Measurements from ENCODE around the gene ATP5IF1. TPM values are rescaled to one million over a fixed set of nuclear protein-coding genes. Genes with fewer than 3 reads are reported as not detected.

ATP5IF1 gene
- total and polyA plus RNA-seq, 2 donors, result 220 to 431 TPM

DNA sequence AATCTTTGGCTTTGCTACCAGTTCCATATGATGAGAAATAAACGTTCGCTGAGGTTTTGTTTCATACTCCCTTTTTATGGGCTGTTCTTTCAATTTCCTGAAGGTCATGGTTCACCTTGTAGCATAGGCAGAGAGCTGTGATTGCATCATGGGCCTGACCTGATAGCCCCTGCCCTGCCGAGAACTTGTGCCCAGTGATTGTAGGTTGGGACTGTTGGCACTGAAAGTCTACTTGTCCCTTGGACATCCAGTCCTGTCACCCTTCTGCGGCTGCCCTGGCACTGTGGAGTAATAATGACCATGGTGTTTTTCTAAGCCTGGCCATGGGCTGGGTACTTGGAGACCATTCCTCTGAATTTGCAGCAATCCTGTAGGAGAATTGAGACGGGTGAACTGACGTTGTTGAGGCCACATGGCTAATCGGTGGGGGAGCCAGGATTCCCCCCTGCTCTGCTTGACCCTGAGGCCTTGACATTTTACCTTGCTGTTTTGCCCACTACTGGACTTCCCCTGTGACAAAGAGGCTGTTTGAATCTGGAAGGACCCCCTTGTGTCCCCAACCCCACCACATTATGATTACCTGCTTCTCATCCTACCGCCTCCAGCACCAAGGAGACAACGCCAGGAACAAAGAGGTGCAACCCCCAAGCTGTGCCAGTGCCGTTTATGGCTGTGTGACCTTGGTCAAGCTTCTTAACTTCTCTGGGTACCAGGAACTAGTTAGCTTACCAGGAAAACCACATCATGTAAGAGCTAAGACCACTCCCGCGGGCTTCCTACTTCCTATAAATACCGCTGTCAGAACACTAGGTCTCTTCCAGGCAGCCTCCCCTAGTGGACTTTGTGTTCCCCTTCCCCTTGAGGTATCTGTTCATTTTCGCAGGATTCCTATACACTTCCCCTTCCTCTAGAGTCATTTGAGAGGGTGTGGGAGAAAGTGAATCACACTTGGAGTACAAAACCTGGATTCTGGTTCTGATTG, 46.8 kb downstream of the ATP5IF1 start:
- H3K36me3 ChIP-seq (ENCODE audit: control insufficient read depth in 2 of 2, insufficient read depth in 2 of 2, low read length in 1 of 2), result peaks cover 4 to 10% of the 10 kb centered on the region in 2 donors
- WGBS, result 92% methylated on average over 14 of the region's 14 CpGs
- no peaks in the 10 kb centered on the region for H3K9me3 ChIP-seq (ENCODE audit: control insufficient read depth in 2 of 2, insufficient read depth in 1 of 2, low read length in 1 of 2)
- H3K27ac ChIP-seq (ENCODE audit: low read depth in 1 of 2, low read length in 1 of 2), result no peak overlapping the region
- H3K27me3 ChIP-seq (ENCODE audit: control insufficient read depth in 2 of 2, insufficient read depth in 1 of 2, low read length in 1 of 2), result no peaks in the 10 kb centered on the region
- no peak for DNase-seq (ENCODE audit: low read depth in 6 of 9, low spot score in 9 of 9)
- H3K4me1 ChIP-seq (ENCODE audit: control insufficient read depth in 2 of 2, insufficient read depth in 2 of 2, low read length in 2 of 2), result peaks cover 0 to 12% of the 10 kb centered on the region in 2 donors
- H3K4me3 ChIP-seq (ENCODE audit: low read length in 2 of 2), result no peak overlapping the region

DNA sequence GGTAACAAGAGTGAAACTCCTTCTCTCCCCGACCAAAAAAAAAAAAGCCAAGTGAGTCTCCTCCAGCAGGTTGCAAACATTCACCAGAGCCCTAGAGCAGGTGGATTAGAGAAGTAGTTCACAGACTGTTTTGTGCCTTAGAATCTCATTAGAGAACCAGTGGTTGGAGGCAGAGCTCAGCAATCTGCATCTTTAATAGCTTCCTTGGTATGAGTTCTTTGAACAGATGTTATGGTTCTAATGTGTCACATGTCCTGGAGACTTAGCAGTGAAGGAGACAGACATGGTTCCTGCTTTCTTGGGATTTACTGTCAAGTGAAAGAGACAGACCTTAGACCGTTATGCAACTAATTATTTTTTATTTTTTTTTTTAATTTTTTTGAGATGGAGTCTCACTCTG, 50.2 kb downstream of the ATP5IF1 start:
- no peak overlapping the region for H3K4me3 ChIP-seq (ENCODE audit: low read length in 2 of 2)
- no peaks in the 10 kb centered on the region for H3K4me1 ChIP-seq (ENCODE audit: control insufficient read depth in 2 of 2, insufficient read depth in 2 of 2, low read length in 2 of 2)
- DNase-seq (ENCODE audit: low read depth in 6 of 9, low spot score in 9 of 9), result no peak
- H3K27ac ChIP-seq (ENCODE audit: low read depth in 1 of 2, low read length in 1 of 2), result no peak overlapping the region
- H3K9me3 ChIP-seq (ENCODE audit: control insufficient read depth in 2 of 2, insufficient read depth in 1 of 2, low read length in 1 of 2), result no peaks in the 10 kb centered on the region
- H3K36me3 ChIP-seq (ENCODE audit: control insufficient read depth in 2 of 2, insufficient read depth in 2 of 2, low read length in 1 of 2), result peaks cover 0 to 5% of the 10 kb centered on the region in 2 donors
- 10% methylated on average over 2 of the region's 2 CpGs for WGBS
- H3K27me3 ChIP-seq (ENCODE audit: control insufficient read depth in 2 of 2, insufficient read depth in 1 of 2, low read length in 1 of 2), result no peaks in the 10 kb centered on the region

Other genes starting within 250 kb of the ATP5IF1 start
- gene EYA3, start 147.5 kb upstream of the ATP5IF1 start, total RNA-seq, result 10.9 TPM
- 6.3 TPM for gene EYA3, start 147.5 kb upstream of the ATP5IF1 start, polyA plus RNA-seq
- gene PTAFR, start 59.4 kb upstream of the ATP5IF1 start, total RNA-seq, result 4.9 TPM
- gene PTAFR, start 59.4 kb upstream of the ATP5IF1 start, polyA plus RNA-seq, result 3.4 TPM
- gene DNAJC8, start 3.1 kb upstream of the ATP5IF1 start, total RNA-seq, result 146 TPM
- 104 TPM for gene DNAJC8, start 3.1 kb upstream of the ATP5IF1 start, polyA plus RNA-seq
- 4.0 TPM for gene SESN2, start 23.4 kb downstream of the ATP5IF1 start, total RNA-seq
- gene SESN2, start 23.4 kb downstream of the ATP5IF1 start, polyA plus RNA-seq, result 6.7 TPM
- 25.9 TPM for gene MED18, start 92.9 kb downstream of the ATP5IF1 start, total RNA-seq
- 32.5 TPM for gene MED18, start 92.9 kb downstream of the ATP5IF1 start, polyA plus RNA-seq
- gene PHACTR4, start 133.6 kb downstream of the ATP5IF1 start, total RNA-seq, result 6.5 TPM
- 18.1 TPM for gene PHACTR4, start 133.6 kb downstream of the ATP5IF1 start, polyA plus RNA-seq